ENCODE data around the gene MXRA8. TPM values are rescaled to one million over a fixed set of nuclear protein-coding genes. Genes with fewer than 3 reads are reported as not detected.

Gene MXRA8
- total and polyA plus RNA-seq, 9 of the 15 experiments (the other 6 are each of a cell fraction or from before 2014, with no cell fraction given): 0.66 to 11.3 (median 6.3) TPM

DNA sequence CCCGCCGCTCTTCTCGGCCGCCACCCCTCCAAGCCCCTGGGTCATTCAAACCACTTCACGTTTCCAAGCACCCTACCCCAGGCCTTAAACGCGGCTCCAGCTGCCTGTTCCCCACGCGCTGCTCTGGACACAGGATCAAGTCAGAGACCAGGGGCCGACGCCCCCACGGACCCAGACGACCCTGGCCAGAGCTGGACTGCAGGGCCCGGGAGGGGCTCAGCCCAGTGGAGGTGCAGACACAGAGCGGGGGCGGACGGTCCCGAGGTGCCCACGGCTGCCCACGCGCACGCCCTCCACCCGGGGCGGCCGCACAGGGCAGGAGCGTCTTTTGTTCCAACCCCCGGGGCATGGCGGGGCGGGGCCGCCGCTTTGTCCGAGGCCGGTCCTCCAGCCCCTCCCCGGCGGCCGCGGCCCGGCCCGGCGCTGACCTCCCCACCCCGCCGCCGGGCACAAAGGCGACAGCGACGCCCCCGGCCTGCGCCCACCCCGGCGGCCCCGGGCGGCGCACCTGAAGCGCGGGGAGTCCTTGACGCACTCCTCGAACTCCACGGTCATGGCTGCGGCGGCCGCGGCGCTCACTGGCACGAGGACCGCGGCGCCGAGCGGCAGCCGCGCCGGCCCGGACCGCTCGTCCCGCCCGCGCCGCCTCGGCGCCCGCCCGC lies 51.0 kb downstream of the MXRA8 start (continued):
- TF ChIP-seq, protein P1, sequence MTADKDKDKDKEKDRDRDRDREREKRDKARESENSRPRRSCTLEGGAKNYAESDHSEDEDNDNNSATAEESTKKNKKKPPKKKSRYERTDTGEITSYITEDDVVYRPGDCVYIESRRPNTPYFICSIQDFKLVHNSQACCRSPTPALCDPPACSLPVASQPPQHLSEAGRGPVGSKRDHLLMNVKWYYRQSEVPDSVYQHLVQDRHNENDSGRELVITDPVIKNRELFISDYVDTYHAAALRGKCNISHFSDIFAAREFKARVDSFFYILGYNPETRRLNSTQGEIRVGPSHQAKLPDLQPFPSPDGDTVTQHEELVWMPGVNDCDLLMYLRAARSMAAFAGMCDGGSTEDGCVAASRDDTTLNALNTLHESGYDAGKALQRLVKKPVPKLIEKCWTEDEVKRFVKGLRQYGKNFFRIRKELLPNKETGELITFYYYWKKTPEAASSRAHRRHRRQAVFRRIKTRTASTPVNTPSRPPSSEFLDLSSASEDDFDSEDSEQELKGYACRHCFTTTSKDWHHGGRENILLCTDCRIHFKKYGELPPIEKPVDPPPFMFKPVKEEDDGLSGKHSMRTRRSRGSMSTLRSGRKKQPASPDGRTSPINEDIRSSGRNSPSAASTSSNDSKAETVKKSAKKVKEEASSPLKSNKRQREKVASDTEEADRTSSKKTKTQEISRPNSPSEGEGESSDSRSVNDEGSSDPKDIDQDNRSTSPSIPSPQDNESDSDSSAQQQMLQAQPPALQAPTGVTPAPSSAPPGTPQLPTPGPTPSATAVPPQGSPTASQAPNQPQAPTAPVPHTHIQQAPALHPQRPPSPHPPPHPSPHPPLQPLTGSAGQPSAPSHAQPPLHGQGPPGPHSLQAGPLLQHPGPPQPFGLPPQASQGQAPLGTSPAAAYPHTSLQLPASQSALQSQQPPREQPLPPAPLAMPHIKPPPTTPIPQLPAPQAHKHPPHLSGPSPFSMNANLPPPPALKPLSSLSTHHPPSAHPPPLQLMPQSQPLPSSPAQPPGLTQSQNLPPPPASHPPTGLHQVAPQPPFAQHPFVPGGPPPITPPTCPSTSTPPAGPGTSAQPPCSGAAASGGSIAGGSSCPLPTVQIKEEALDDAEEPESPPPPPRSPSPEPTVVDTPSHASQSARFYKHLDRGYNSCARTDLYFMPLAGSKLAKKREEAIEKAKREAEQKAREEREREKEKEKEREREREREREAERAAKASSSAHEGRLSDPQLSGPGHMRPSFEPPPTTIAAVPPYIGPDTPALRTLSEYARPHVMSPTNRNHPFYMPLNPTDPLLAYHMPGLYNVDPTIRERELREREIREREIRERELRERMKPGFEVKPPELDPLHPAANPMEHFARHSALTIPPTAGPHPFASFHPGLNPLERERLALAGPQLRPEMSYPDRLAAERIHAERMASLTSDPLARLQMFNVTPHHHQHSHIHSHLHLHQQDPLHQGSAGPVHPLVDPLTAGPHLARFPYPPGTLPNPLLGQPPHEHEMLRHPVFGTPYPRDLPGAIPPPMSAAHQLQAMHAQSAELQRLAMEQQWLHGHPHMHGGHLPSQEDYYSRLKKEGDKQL (CRISPR knock-in tag; IDR thresholded peaks at IDR 0.05; ENCODE audit: borderline replicate concordance): no peak
- TF ChIP-seq KLF10 (CRISPR knock-in tag; IDR thresholded peaks at IDR 0.05): no peak
- TF ChIP-seq KDM4B (IDR thresholded peaks at IDR 0.05; ENCODE audit: borderline replicate concordance in 2 of 2, low read depth in 1 of 2): no peak
- TF ChIP-seq, protein P2, sequence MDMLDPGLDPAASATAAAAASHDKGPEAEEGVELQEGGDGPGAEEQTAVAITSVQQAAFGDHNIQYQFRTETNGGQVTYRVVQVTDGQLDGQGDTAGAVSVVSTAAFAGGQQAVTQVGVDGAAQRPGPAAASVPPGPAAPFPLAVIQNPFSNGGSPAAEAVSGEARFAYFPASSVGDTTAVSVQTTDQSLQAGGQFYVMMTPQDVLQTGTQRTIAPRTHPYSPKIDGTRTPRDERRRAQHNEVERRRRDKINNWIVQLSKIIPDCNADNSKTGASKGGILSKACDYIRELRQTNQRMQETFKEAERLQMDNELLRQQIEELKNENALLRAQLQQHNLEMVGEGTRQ (CRISPR knock-in tag; IDR thresholded peaks at IDR 0.05): no peak
- no peak for TF ChIP-seq SMAD4 (CRISPR knock-in tag; conservative IDR thresholded peaks at IDR 0.05)
- no peak for TF ChIP-seq CBX5 (IDR thresholded peaks at IDR 0.05; ENCODE audit: borderline replicate concordance, low read depth)
- no peak for TF ChIP-seq ZFP30 (CRISPR knock-in tag; IDR thresholded peaks at IDR 0.05; ENCODE audit: borderline replicate concordance)
- no peak for TF ChIP-seq PTBP1 (IDR thresholded peaks at IDR 0.05; ENCODE audit: low read depth, low read length)
- no peak for TF ChIP-seq ZNF717 (CRISPR knock-in tag; IDR thresholded peaks at IDR 0.05)
- TF ChIP-seq TAF1 (IDR thresholded peaks at IDR 0.05; ENCODE audit: control insufficient read depth, extremely low read depth, insufficient read depth, low read length, severe bottlenecking): peak; percentile 15
- TF ChIP-seq HMG20B (CRISPR knock-in tag; IDR thresholded peaks at IDR 0.05): no peak
- TF ChIP-seq, protein P3, sequence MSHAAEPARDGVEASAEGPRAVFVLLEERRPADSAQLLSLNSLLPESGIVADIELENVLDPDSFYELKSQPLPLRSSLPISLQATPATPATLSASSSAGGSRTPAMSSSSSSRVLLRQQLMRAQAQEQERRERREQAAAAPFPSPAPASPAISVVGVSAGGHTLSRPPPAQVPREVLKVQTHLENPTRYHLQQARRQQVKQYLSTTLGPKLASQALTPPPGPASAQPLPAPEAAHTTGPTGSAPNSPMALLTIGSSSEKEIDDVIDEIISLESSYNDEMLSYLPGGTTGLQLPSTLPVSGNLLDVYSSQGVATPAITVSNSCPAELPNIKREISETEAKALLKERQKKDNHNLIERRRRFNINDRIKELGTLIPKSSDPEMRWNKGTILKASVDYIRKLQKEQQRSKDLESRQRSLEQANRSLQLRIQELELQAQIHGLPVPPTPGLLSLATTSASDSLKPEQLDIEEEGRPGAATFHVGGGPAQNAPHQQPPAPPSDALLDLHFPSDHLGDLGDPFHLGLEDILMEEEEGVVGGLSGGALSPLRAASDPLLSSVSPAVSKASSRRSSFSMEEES (CRISPR knock-in tag; IDR thresholded peaks at IDR 0.05): no peak
